SK-N-SH (cell line): ENCODE measurements around the gene FNDC3B.

Experiments
- CTCF ChIP-seq: fragments of 200-600 bp; sonication (generic); IDR thresholded peaks from 2 replicates; pipeline ENCODE4 v1.6.1; 2017; ENCODE audit warnings: antibody characterized with exemption, mild to moderate bottlenecking, moderate library complexity
- ELF1 ChIP-seq: IDR thresholded peaks from 2 replicates; pipeline ENCODE4 v1.4.0; 2012
- EP300 ChIP-seq, 2 experiments: IDR thresholded peaks; 2 replicates each; pipeline versions ENCODE4 v1.4.0 to v1.6.1; 2012; ENCODE audit warnings: borderline replicate concordance in 1 of 2, low read depth in 1 of 2, low read length in 1 of 2
- EZH2phosphoT487 ChIP-seq: fragments of 200-600 bp; sonication (generic); IDR thresholded peaks from 2 replicates; pipeline ENCODE4 v1.6.1; 2017; ENCODE audit warnings: low read depth, mixed run types, mild to moderate bottlenecking, antibody characterized with exemption, moderate library complexity, borderline replicate concordance
- GABPA ChIP-seq: IDR thresholded peaks from 2 replicates; pipeline ENCODE4 v1.4.0; 2012; ENCODE audit warnings: low read depth, mild to moderate bottlenecking
- REST ChIP-seq: IDR thresholded peaks from 2 replicates; pipeline ENCODE4 v1.6.1; 2012; ENCODE audit warnings: mild to moderate bottlenecking, low read depth, low read length, moderate library complexity
- SIN3A ChIP-seq: IDR thresholded peaks from 2 replicates; pipeline ENCODE4 v1.6.1; 2012; ENCODE audit warnings: low read depth, mild to moderate bottlenecking, low read length, moderate library complexity, borderline replicate concordance
- TAF1 ChIP-seq: IDR thresholded peaks from 2 replicates; pipeline ENCODE4 v1.6.1; 2012; ENCODE audit warnings: low read depth, mild to moderate bottlenecking, low read length, moderate library complexity, borderline replicate concordance
- TCF12 ChIP-seq: IDR thresholded peaks from 2 replicates; pipeline ENCODE4 v1.4.0; 2012
- YY1 ChIP-seq: IDR thresholded peaks from 2 replicates; pipeline ENCODE4 v1.4.0; 2012; ENCODE audit warnings: low read depth, mild to moderate bottlenecking
- ZBTB33 ChIP-seq: IDR thresholded peaks from 2 replicates; pipeline ENCODE4 v1.4.0; 2012; ENCODE audit warnings: low read depth, borderline replicate concordance

- TF ChIP-seq CTCF (no peak), YY1 (no peak), EZH2phosphoT487 (no peak), EP300 (IDR thresholded peaks at IDR 0.05; ENCODE audit: borderline replicate concordance in 1 of 2, low read depth in 1 of 2, low read length in 1 of 2) (no peak), REST (no peak), TAF1 (no peak), ZBTB33 (no peak), TCF12 (no peak), SIN3A (no peak), GABPA (no peak), ELF1 (no peak)
Observed at GRCh38 chr3:172135820-172136219, 96.4 kb downstream of the FNDC3B start.
